Activated CD4-positive, alpha-beta T cell treated with anti-CD3 and anti-CD28 coated beads, Interleukin-2, amount 50 U/mL, for 48 hours (primary cell): ENCODE measurements around the gene HDAC5.
A peak's percentile ranks its signal among the peaks of the same experiment; 100 is the strongest.
"Not testable (repeated sequence)": the region's sequence is repeated elsewhere in the genome, so short reads cannot be mapped to it uniquely, and the experiment has no call there.

Experiments
- DNase-seq, 2 experiments: peaks; one replicate each; pipeline ENCODE4 v3.0.0-alpha.2; 2020

Gene HDAC5

GRCh38 chr17:44132275-44132821 lies 8.9 kb upstream of the HDAC5 start:
- no peak for DNase-seq

GRCh38 chr17:44131372-44131771 lies 7.9 kb upstream of the HDAC5 start:
- DNase-seq, result not testable (repeated sequence)

- DNase-seq, result no peak
Observed at GRCh38 chr17:44130693-44131349, 7.4 kb upstream of the HDAC5 start.

GRCh38 chr17:44128383-44128782 lies 4.9 kb upstream of the HDAC5 start:
- no peak for DNase-seq

- DNase-seq, result no peak
Observed at GRCh38 chr17:44124118-44124438, 637 bp upstream of the HDAC5 start.

- DNase-seq, result peak; percentile 9 to 22
Observed at GRCh38 chr17:44122816-44123355, 555 bp downstream of the HDAC5 start.

- no peak for DNase-seq
Observed at GRCh38 chr17:44121997-44122815, 1.2 kb downstream of the HDAC5 start.

GRCh38 chr17:44120851-44121605 lies 2.4 kb downstream of the HDAC5 start:
- no peak for DNase-seq

- DNase-seq, result not testable (repeated sequence)
Observed at GRCh38 chr17:44120281-44120680, 3.2 kb downstream of the HDAC5 start.

GRCh38 chr17:44119798-44120197 lies 3.6 kb downstream of the HDAC5 start:
- no peak for DNase-seq

- DNase-seq, result no peak
Observed at GRCh38 chr17:44119062-44119461, 4.4 kb downstream of the HDAC5 start.

GRCh38 chr17:44118427-44119050 lies 4.9 kb downstream of the HDAC5 start:
- no peak for DNase-seq

- DNase-seq, result no peak
Observed at GRCh38 chr17:44117351-44117750, 6.1 kb downstream of the HDAC5 start.

GRCh38 chr17:44115585-44116415 lies 7.6 kb downstream of the HDAC5 start:
- DNase-seq, result peak; percentile 21 to 38

GRCh38 chr17:44113868-44114840 lies 9.3 kb downstream of the HDAC5 start:
- DNase-seq, result no peak

GRCh38 chr17:44113382-44113781 lies 10.1 kb downstream of the HDAC5 start:
- DNase-seq, result no peak

- DNase-seq, result no peak
Observed at GRCh38 chr17:44112284-44113280, 10.9 kb downstream of the HDAC5 start.

GRCh38 chr17:44111777-44112176 lies 11.7 kb downstream of the HDAC5 start:
- DNase-seq, result no peak
